Measurements from ENCODE around the gene WWC1. TPM values are rescaled to one million over a fixed set of nuclear protein-coding genes. Genes with fewer than 3 reads are reported as not detected.

The WWC1 gene
- total and polyA plus RNA-seq, 9 of the 15 experiments (the other 6 are each of a cell fraction or from before 2014, with no cell fraction given) = under 0.01 to 0.54 (median 0.42) TPM; not detected in 6

DNA sequence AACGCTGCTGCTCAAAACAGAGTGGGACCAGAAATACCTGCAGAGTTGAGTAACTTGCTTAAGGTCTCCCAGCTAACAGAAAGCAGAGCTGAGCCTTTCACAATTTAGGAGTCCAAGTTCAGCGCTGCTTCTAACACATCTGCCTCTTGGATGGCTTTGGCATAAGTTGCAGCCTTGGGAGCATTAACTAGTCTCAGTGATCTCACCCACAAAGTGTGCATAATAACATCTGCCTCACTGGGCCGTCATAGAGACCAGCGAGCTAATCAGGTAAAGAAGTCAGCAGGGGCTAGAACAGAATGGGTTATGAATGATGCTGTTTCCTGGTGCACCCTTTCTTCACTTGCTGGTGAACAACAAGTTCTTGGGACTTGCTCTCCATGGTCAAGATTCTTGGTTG, 36.5 kb downstream of the WWC1 start:
- H3K4me2 ChIP-seq (ENCODE audit: insufficient read depth, low read length) = no peak overlapping the region
- DNase-seq (ENCODE audit: extremely low read depth in 1 of 4, low spot score in 3 of 4) (no peak), FAIRE-seq (no peak), ATAC-seq (no peak)
- no peaks in the 10 kb centered on the region for H3K9me3 ChIP-seq (replicated peaks; ENCODE audit: control insufficient read depth, insufficient read depth, low read depth, low read length)
- in situ Hi-C loops (cut with MboI) (no loop called here), intact Hi-C loops (cut with micrococcal nuclease) (no loop called here)
- TF ChIP-seq ZFX (CRISPR knock-in tag; IDR thresholded peaks at IDR 0.05) = no peak
- TF ChIP-seq MBD1 (CRISPR knock-in tag; IDR thresholded peaks at IDR 0.05) = no peak
- no peak for TF ChIP-seq XRCC4 (IDR thresholded peaks at IDR 0.05; ENCODE audit: extremely low read depth, insufficient read depth, insufficient read length)
- no peak for TF ChIP-seq XRCC5 (IDR thresholded peaks at IDR 0.05; ENCODE audit: low read depth, low read length)
- no peak for TF ChIP-seq ZNF57 (CRISPR knock-in tag; IDR thresholded peaks at IDR 0.05)
- no peak for TF ChIP-seq TBP (optimal IDR thresholded peaks at IDR 0.05; ENCODE audit: low read depth, low read length)
- no peak for TF ChIP-seq ZNF140 (CRISPR knock-in tag; IDR thresholded peaks at IDR 0.05)
- no peak for TF ChIP-seq ZNF77 (CRISPR knock-in tag; IDR thresholded peaks at IDR 0.05)
- no peak for TF ChIP-seq BRD4 (IDR thresholded peaks at IDR 0.05)
- TF ChIP-seq HDAC6 (IDR thresholded peaks at IDR 0.05; ENCODE audit: low read depth, low read length) = no peak
- no peak for TF ChIP-seq PYGO2 (tag; IDR thresholded peaks at IDR 0.05)
- TF ChIP-seq ELF4 (CRISPR knock-in tag; IDR thresholded peaks at IDR 0.05) = no peak
- TF ChIP-seq ZFP36 (IDR thresholded peaks at IDR 0.05; ENCODE audit: low read depth, low read length, partially characterized antibody) = no peak
- TF ChIP-seq ZNF695 (CRISPR knock-in tag; IDR thresholded peaks at IDR 0.05) = no peak
- no peak overlapping the region for H3K27ac ChIP-seq (ENCODE audit: extremely low read depth, low read depth, low read length)
- ChIA-PET POLR2A (interaction anchor here (0.7 kb wide), 1 partner anchor 11 kb away, joined by 3 read pairs; no protein-coding TSS in a partner anchor), CTCF (ENCODE audit: low intra/inter-chr PET ratio) (no interaction called here)
- no peak overlapping the region for H3K4me3 ChIP-seq
- no peak overlapping the region for H3K9ac ChIP-seq (ENCODE audit: insufficient read depth in 1 of 2, low read depth in 2 of 2, low read length in 2 of 2)
- peaks cover 0 to 2% of the 10 kb centered on the region in 2 experiments; a peak in 1 of 5 replicates for H3K4me1 ChIP-seq (replicated peaks in 1 of 2; ENCODE audit: control insufficient read depth in 2 of 2, insufficient read depth in 2 of 2, low read length in 2 of 2)
- no peaks in the 10 kb centered on the region for H3K79me2 ChIP-seq (ENCODE audit: control insufficient read depth, insufficient read depth, low read length)
- no TSS peak for BruUV-seq (replicated peaks)
- H3K27me3 ChIP-seq (ENCODE audit: control insufficient read depth in 2 of 2, insufficient read depth in 2 of 2, low read length in 2 of 2) = peaks cover 0 to 12% of the 10 kb centered on the region in 2 experiments; a peak in 2 of 5 replicates
- 0% methylated on average over 4 of the region's 4 CpGs for WGBS (ENCODE audit: insufficient coverage, low coverage, missing lambda C conversion rate)
- no peaks in the 10 kb centered on the region for H3K36me3 ChIP-seq (ENCODE audit: control insufficient read depth, insufficient read depth, low read length)
- no peaks in the 10 kb centered on the region for H4K20me1 ChIP-seq (replicated peaks; ENCODE audit: control insufficient read depth, insufficient read depth, low read length)
- H2AFZ ChIP-seq (ENCODE audit: low read depth, low read length) = no peak overlapping the region
- H3K9me1 ChIP-seq (ENCODE audit: control insufficient read depth, insufficient read depth, low read length) = no peaks in the 10 kb centered on the region

Measured in K562 (cell line).